ENCODE measurements around the gene RAPGEF3. TPM values are rescaled to one million over a fixed set of nuclear protein-coding genes. Genes with fewer than 3 reads are reported as not detected.

The RAPGEF3 gene
- total RNA-seq, 1 donor from 2014 or later: 1.4 TPM

- Mint-ChIP-seq H3K9me3 (no peaks in the 10 kb centered on the region), H3K27ac (ENCODE audit: unreplicated experiment) (peak overlapping the region; percentile 4), H3K36me3 (ENCODE audit: low read depth) (no peaks in the 10 kb centered on the region), H3K27me3 (ENCODE audit: low read depth) (peaks cover 15% of the 10 kb centered on the region), H3K4me3 (no peak overlapping the region), H3K4me1 (peaks cover 11% of the 10 kb centered on the region)
- TF ChIP-seq CTCF (conservative IDR thresholded peaks at IDR 0.05): no peak
- DNase-seq (ENCODE audit: low read depth, low spot score): no peak
Measured at GRCh38 chr12:47744778-47745436, 13.8 kb downstream of the RAPGEF3 start.

- H3K36me3 Mint-ChIP-seq (ENCODE audit: low read depth): no peaks in the 10 kb centered on the region
- H3K4me1 Mint-ChIP-seq: peaks cover 11% of the 10 kb centered on the region
- H3K9me3 Mint-ChIP-seq: no peaks in the 10 kb centered on the region
- no peak overlapping the region for H3K27ac Mint-ChIP-seq (ENCODE audit: unreplicated experiment)
- no peak for DNase-seq (ENCODE audit: low read depth, low spot score)
- H3K27me3 Mint-ChIP-seq (ENCODE audit: low read depth): peaks cover 13% of the 10 kb centered on the region
- H3K4me3 Mint-ChIP-seq: no peak overlapping the region
- peak; percentile 74 for TF ChIP-seq CTCF (conservative IDR thresholded peaks at IDR 0.05)
Measured at GRCh38 chr12:47744005-47744651, 14.6 kb downstream of the RAPGEF3 start.

- H3K4me3 Mint-ChIP-seq: no peak overlapping the region
- no peaks in the 10 kb centered on the region for H3K9me3 Mint-ChIP-seq
- no peak for TF ChIP-seq CTCF (conservative IDR thresholded peaks at IDR 0.05)
- H3K4me1 Mint-ChIP-seq: peaks cover 11% of the 10 kb centered on the region
- no peak overlapping the region for H3K27ac Mint-ChIP-seq (ENCODE audit: unreplicated experiment)
- H3K27me3 Mint-ChIP-seq (ENCODE audit: low read depth): peaks cover 13% of the 10 kb centered on the region
- H3K36me3 Mint-ChIP-seq (ENCODE audit: low read depth): no peaks in the 10 kb centered on the region
- no peak for DNase-seq (ENCODE audit: low read depth, low spot score)
Measured at GRCh38 chr12:47743311-47743860, 15.3 kb downstream of the RAPGEF3 start.

- peak; percentile 96 for TF ChIP-seq CTCF (conservative IDR thresholded peaks at IDR 0.05)
- DNase-seq (ENCODE audit: low read depth, low spot score): peak; percentile 53
- Mint-ChIP-seq H3K27ac (ENCODE audit: unreplicated experiment) (no peak overlapping the region), H3K9me3 (no peaks in the 10 kb centered on the region), H3K36me3 (ENCODE audit: low read depth) (no peaks in the 10 kb centered on the region), H3K27me3 (ENCODE audit: low read depth) (peaks cover 13% of the 10 kb centered on the region), H3K4me1 (peaks cover 14% of the 10 kb centered on the region), H3K4me3 (no peak overlapping the region)
Measured at GRCh38 chr12:47742253-47742825, 16.3 kb downstream of the RAPGEF3 start.

GRCh38 chr12:47741340-47741703 lies 17.4 kb downstream of the RAPGEF3 start:
- Mint-ChIP-seq H3K4me3 (no peak overlapping the region), H3K27ac (ENCODE audit: unreplicated experiment) (peak overlapping the region; percentile 50), H3K4me1 (peaks cover 19% of the 10 kb centered on the region), H3K9me3 (no peaks in the 10 kb centered on the region), H3K27me3 (ENCODE audit: low read depth) (peaks cover 13% of the 10 kb centered on the region), H3K36me3 (ENCODE audit: low read depth) (no peaks in the 10 kb centered on the region)
- DNase-seq (ENCODE audit: low read depth, low spot score): no peak
- TF ChIP-seq CTCF (conservative IDR thresholded peaks at IDR 0.05): no peak
